HG02798 (cell line): ENCODE measurements around the gene CDK14.
"Not testable (repeated sequence)": the region's sequence is repeated elsewhere in the genome, so short reads cannot be mapped to it uniquely, and the experiment has no call there.

ENCODE experiments used
- ATAC-seq: cut with Tn5 transposase; IDR thresholded peaks from one replicate; pipeline ENCODE4 v1.9.1; 2021; ENCODE audit warnings: mild to moderate bottlenecking; ENCODE audit not compliant: unreplicated experiment, poor library complexity

Gene CDK14

GRCh38 chr7:90626013-90626412 is 29.9 kb downstream of the CDK14 start:
- no peak for ATAC-seq

- ATAC-seq: peak; percentile 86
Measured at GRCh38 chr7:90629297-90629918, 33.3 kb downstream of the CDK14 start.

- ATAC-seq: no peak
Measured at GRCh38 chr7:90631502-90631901, 35.4 kb downstream of the CDK14 start.

GRCh38 chr7:90639683-90640082 is 43.6 kb downstream of the CDK14 start:
- ATAC-seq: not testable (repeated sequence)

GRCh38 chr7:90642978-90643377 is 46.9 kb downstream of the CDK14 start:
- no peak for ATAC-seq

- ATAC-seq: peak; percentile 57
Measured at GRCh38 chr7:90645784-90646183, 49.7 kb downstream of the CDK14 start.

GRCh38 chr7:90648107-90648506 is 52.0 kb downstream of the CDK14 start:
- ATAC-seq: no peak

- ATAC-seq: no peak
Measured at GRCh38 chr7:90648834-90649233, 52.7 kb downstream of the CDK14 start.

GRCh38 chr7:90654718-90655427 is 58.8 kb downstream of the CDK14 start:
- no peak for ATAC-seq

- ATAC-seq: no peak
Measured at GRCh38 chr7:90655566-90655965, 59.4 kb downstream of the CDK14 start.

- ATAC-seq: no peak
Measured at GRCh38 chr7:90657481-90657880, 61.4 kb downstream of the CDK14 start.

- no peak for ATAC-seq
Measured at GRCh38 chr7:90660100-90660499, 64.0 kb downstream of the CDK14 start.

GRCh38 chr7:90660819-90661218 is 64.7 kb downstream of the CDK14 start:
- peak; percentile 42 for ATAC-seq

GRCh38 chr7:90661290-90662151 is 65.4 kb downstream of the CDK14 start:
- peak; percentile 27 for ATAC-seq

- no peak for ATAC-seq
Measured at GRCh38 chr7:90663176-90663575, 67.1 kb downstream of the CDK14 start.

GRCh38 chr7:90666186-90666585 is 70.1 kb downstream of the CDK14 start:
- ATAC-seq: no peak

- ATAC-seq: no peak
Measured at GRCh38 chr7:90668992-90669391, 72.9 kb downstream of the CDK14 start.

- ATAC-seq: no peak
Measured at GRCh38 chr7:90669492-90669891, 73.4 kb downstream of the CDK14 start.

GRCh38 chr7:90671571-90671970 is 75.5 kb downstream of the CDK14 start:
- ATAC-seq: no peak

- no peak for ATAC-seq
Measured at GRCh38 chr7:90672210-90672609, 76.1 kb downstream of the CDK14 start.

GRCh38 chr7:90674625-90675024 is 78.5 kb downstream of the CDK14 start:
- no peak for ATAC-seq
